Neutrophil (primary cell): Measurements from ENCODE around the gene SPTBN2.

Experiments used
- H3K27ac ChIP-seq: fragments of 200-600 bp; sonication (generic); 2 replicates; pipeline ENCODE4 v1.5.1; 2016; ENCODE audit warnings: mild to moderate bottlenecking, moderate library complexity
- H3K27me3 ChIP-seq: fragments of 200-600 bp; sonication (generic); 2 replicates; pipeline ENCODE4 v1.6.0; 2016; ENCODE audit warnings: mild to moderate bottlenecking
- H3K36me3 ChIP-seq: fragments of 200-600 bp; sonication (generic); 2 replicates; pipeline ENCODE4 v1.5.1; 2017
- H3K4me1 ChIP-seq, 2 experiments: fragments of 200-600 bp in 1 of 2; sonication (generic) in 1 of 2; 1 replicate in 1 of 2; 2 replicates in 1 of 2; pipeline versions ENCODE4 v1.5.1 to v1.6.1; 2013 to 2016; ENCODE audit warnings: low read depth in 1 of 2, low read length in 1 of 2, mild to moderate bottlenecking in 1 of 2, moderate library complexity in 1 of 2; ENCODE audit not compliant: control insufficient read depth in 1 of 2, insufficient read depth in 1 of 2
- H3K4me3 ChIP-seq, 2 experiments: fragments of 200-600 bp in 1 of 2; sonication (generic) in 1 of 2; 1 replicate in 1 of 2; 2 replicates in 1 of 2; pipeline ENCODE4 v1.5.1; 2013 to 2016; ENCODE audit warnings: low read depth in 1 of 2, low read length in 1 of 2, mild to moderate bottlenecking in 1 of 2, moderate library complexity in 1 of 2
- H3K9me3 ChIP-seq: fragments of 200-600 bp; sonication (generic); 2 replicates; pipeline ENCODE4 v1.5.1; 2016
- CTCF ChIP-seq: fragments of 200-600 bp; sonication (generic); IDR thresholded peaks from 2 replicates; pipeline ENCODE4 v1.5.1; 2016; ENCODE audit warnings: antibody characterized with exemption

The SPTBN2 gene

GRCh38 chr11:66700742-66701141 lies 28.3 kb downstream of the SPTBN2 start:
- no peak overlapping the region for H3K27ac ChIP-seq
- H3K4me1 ChIP-seq, result no peaks in the 10 kb centered on the region
- no peaks in the 10 kb centered on the region for H3K9me3 ChIP-seq
- H3K27me3 ChIP-seq, result no peaks in the 10 kb centered on the region
- no peak overlapping the region for H3K4me3 ChIP-seq
- no peaks in the 10 kb centered on the region for H3K36me3 ChIP-seq
- TF ChIP-seq CTCF, result no peak

- H3K4me1 ChIP-seq, result no peaks in the 10 kb centered on the region
- H3K27ac ChIP-seq, result no peak overlapping the region
- no peak overlapping the region for H3K4me3 ChIP-seq
- TF ChIP-seq CTCF, result no peak
- H3K36me3 ChIP-seq, result no peaks in the 10 kb centered on the region
- no peaks in the 10 kb centered on the region for H3K9me3 ChIP-seq
- no peaks in the 10 kb centered on the region for H3K27me3 ChIP-seq
Measured at GRCh38 chr11:66700337-66700736, 28.7 kb downstream of the SPTBN2 start.

GRCh38 chr11:66698491-66698890 lies 30.5 kb downstream of the SPTBN2 start:
- no peaks in the 10 kb centered on the region for H3K4me1 ChIP-seq
- no peaks in the 10 kb centered on the region for H3K27me3 ChIP-seq
- no peak overlapping the region for H3K4me3 ChIP-seq
- no peak overlapping the region for H3K27ac ChIP-seq
- no peak for TF ChIP-seq CTCF
- no peaks in the 10 kb centered on the region for H3K9me3 ChIP-seq
- H3K36me3 ChIP-seq, result no peaks in the 10 kb centered on the region

- Histone ChIP-seq H3K9me3 (no peaks in the 10 kb centered on the region), H3K4me1 (no peaks in the 10 kb centered on the region), H3K27ac (no peak overlapping the region), H3K36me3 (no peaks in the 10 kb centered on the region), H3K4me3 (no peak overlapping the region), H3K27me3 (no peaks in the 10 kb centered on the region)
- TF ChIP-seq CTCF, result no peak
Measured at GRCh38 chr11:66697988-66698387, 31.0 kb downstream of the SPTBN2 start.

GRCh38 chr11:66696146-66696545 lies 32.9 kb downstream of the SPTBN2 start:
- Histone ChIP-seq H3K4me1 (no peaks in the 10 kb centered on the region), H3K36me3 (no peaks in the 10 kb centered on the region), H3K4me3 (no peak overlapping the region), H3K27ac (no peak overlapping the region), H3K9me3 (no peaks in the 10 kb centered on the region), H3K27me3 (no peaks in the 10 kb centered on the region)
- no peak for TF ChIP-seq CTCF

GRCh38 chr11:66694732-66695207 lies 34.2 kb downstream of the SPTBN2 start:
- Histone ChIP-seq H3K9me3 (no peaks in the 10 kb centered on the region), H3K36me3 (no peaks in the 10 kb centered on the region), H3K27ac (no peak overlapping the region), H3K4me1 (no peaks in the 10 kb centered on the region), H3K27me3 (no peaks in the 10 kb centered on the region), H3K4me3 (no peak overlapping the region)
- peak; percentile 75 for TF ChIP-seq CTCF
